Stimulated activated CD4-positive, alpha-beta T cell treated with anti-CD3 and anti-CD28 coated beads, Interleukin-4, amount 100 ng/mL, for 4 hours (primary cell): ENCODE data around the gene SEH1L.
"Not testable (repeated sequence)": the region's sequence is repeated elsewhere in the genome, so short reads cannot be mapped to it uniquely, and the experiment has no call there.

Experiments
- DNase-seq, 2 experiments: peaks; one replicate each; pipeline ENCODE4 v3.0.0-alpha.2; 2020

SEH1L gene

GRCh38 chr18:12997330-12997729 is 49.5 kb downstream of the SEH1L start:
- not testable (repeated sequence) for DNase-seq

GRCh38 chr18:12998332-12999060 is 50.7 kb downstream of the SEH1L start:
- no peak for DNase-seq

- DNase-seq = no peak
Observed at GRCh38 chr18:13003466-13003896, 55.7 kb downstream of the SEH1L start.

- no peak for DNase-seq
Observed at GRCh38 chr18:13004396-13004795, 56.6 kb downstream of the SEH1L start.

- DNase-seq = no peak
Observed at GRCh38 chr18:13005289-13005688, 57.5 kb downstream of the SEH1L start.

GRCh38 chr18:13006531-13007247 is 58.9 kb downstream of the SEH1L start:
- DNase-seq = no peak

GRCh38 chr18:13007248-13007560 is 59.4 kb downstream of the SEH1L start:
- no peak for DNase-seq

- no peak for DNase-seq
Observed at GRCh38 chr18:13011719-13012118, 63.9 kb downstream of the SEH1L start.

GRCh38 chr18:13014232-13014631 is 66.4 kb downstream of the SEH1L start:
- DNase-seq = no peak

GRCh38 chr18:13014818-13015217 is 67.0 kb downstream of the SEH1L start:
- no peak for DNase-seq

- no peak for DNase-seq
Observed at GRCh38 chr18:13017247-13017875, 69.5 kb downstream of the SEH1L start.

- no peak for DNase-seq
Observed at GRCh38 chr18:13018374-13018773, 70.6 kb downstream of the SEH1L start.

GRCh38 chr18:13019301-13019700 is 71.5 kb downstream of the SEH1L start:
- DNase-seq = no peak

GRCh38 chr18:13022644-13023043 is 74.8 kb downstream of the SEH1L start:
- DNase-seq = no peak

- no peak for DNase-seq
Observed at GRCh38 chr18:13025233-13025632, 77.4 kb downstream of the SEH1L start.

- DNase-seq = no peak
Observed at GRCh38 chr18:13026583-13027270, 78.9 kb downstream of the SEH1L start.

GRCh38 chr18:13028869-13029268 is 81.1 kb downstream of the SEH1L start:
- DNase-seq = no peak

GRCh38 chr18:13032173-13032572 is 84.4 kb downstream of the SEH1L start:
- no peak for DNase-seq

- DNase-seq = no peak
Observed at GRCh38 chr18:13035249-13035914, 87.6 kb downstream of the SEH1L start.

- DNase-seq = no peak
Observed at GRCh38 chr18:13036622-13037320, 89.0 kb downstream of the SEH1L start.
